ENCODE measurements around the gene MEIS2.

The MEIS2 gene

DNA sequence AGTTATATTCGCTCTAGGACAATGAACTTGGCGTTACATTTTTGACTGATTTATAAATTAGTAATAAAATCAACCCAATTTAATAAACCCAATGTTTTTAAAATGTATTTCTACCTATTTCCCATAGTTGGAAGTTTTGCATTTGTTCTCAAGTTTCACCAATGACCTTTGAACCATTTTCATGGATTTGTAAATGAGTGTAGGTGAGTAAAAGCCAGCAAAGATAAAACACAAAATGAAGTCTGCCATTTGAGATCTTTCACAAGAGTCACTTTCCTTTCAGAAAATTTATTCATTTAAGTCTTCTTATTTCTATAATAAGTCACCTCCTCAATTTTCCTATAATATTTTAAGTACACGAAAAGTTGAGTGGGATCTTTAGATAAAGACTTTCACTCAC is 92.1 kb downstream of the MEIS2 start:
- no peak for DNase-seq (ENCODE audit: low read depth in 1 of 2, low spot score in 1 of 2)
- Histone ChIP-seq H3K4me3 (replicated peaks; ENCODE audit: insufficient read depth, low read length) (no peak overlapping the region), H3K27me3 (ENCODE audit: insufficient read depth, poor library complexity, severe bottlenecking) (no peaks in the 10 kb centered on the region), H3K27ac (replicated peaks) (no peak overlapping the region)
- TF ChIP-seq POLR2AphosphoS5 (IDR thresholded peaks at IDR 0.05; ENCODE audit: low read depth) (no peak), GABPA (IDR thresholded peaks at IDR 0.05; ENCODE audit: low read depth) (no peak), SPI1 (IDR thresholded peaks at IDR 0.05; ENCODE audit: borderline replicate concordance, low read depth) (no peak)
- TF ChIP-seq, protein P1, sequence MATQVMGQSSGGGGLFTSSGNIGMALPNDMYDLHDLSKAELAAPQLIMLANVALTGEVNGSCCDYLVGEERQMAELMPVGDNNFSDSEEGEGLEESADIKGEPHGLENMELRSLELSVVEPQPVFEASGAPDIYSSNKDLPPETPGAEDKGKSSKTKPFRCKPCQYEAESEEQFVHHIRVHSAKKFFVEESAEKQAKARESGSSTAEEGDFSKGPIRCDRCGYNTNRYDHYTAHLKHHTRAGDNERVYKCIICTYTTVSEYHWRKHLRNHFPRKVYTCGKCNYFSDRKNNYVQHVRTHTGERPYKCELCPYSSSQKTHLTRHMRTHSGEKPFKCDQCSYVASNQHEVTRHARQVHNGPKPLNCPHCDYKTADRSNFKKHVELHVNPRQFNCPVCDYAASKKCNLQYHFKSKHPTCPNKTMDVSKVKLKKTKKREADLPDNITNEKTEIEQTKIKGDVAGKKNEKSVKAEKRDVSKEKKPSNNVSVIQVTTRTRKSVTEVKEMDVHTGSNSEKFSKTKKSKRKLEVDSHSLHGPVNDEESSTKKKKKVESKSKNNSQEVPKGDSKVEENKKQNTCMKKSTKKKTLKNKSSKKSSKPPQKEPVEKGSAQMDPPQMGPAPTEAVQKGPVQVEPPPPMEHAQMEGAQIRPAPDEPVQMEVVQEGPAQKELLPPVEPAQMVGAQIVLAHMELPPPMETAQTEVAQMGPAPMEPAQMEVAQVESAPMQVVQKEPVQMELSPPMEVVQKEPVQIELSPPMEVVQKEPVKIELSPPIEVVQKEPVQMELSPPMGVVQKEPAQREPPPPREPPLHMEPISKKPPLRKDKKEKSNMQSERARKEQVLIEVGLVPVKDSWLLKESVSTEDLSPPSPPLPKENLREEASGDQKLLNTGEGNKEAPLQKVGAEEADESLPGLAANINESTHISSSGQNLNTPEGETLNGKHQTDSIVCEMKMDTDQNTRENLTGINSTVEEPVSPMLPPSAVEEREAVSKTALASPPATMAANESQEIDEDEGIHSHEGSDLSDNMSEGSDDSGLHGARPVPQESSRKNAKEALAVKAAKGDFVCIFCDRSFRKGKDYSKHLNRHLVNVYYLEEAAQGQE (IDR thresholded peaks at IDR 0.05; ENCODE audit: insufficient replicate concordance, low read depth) = no peak
- TF ChIP-seq, protein P2, sequence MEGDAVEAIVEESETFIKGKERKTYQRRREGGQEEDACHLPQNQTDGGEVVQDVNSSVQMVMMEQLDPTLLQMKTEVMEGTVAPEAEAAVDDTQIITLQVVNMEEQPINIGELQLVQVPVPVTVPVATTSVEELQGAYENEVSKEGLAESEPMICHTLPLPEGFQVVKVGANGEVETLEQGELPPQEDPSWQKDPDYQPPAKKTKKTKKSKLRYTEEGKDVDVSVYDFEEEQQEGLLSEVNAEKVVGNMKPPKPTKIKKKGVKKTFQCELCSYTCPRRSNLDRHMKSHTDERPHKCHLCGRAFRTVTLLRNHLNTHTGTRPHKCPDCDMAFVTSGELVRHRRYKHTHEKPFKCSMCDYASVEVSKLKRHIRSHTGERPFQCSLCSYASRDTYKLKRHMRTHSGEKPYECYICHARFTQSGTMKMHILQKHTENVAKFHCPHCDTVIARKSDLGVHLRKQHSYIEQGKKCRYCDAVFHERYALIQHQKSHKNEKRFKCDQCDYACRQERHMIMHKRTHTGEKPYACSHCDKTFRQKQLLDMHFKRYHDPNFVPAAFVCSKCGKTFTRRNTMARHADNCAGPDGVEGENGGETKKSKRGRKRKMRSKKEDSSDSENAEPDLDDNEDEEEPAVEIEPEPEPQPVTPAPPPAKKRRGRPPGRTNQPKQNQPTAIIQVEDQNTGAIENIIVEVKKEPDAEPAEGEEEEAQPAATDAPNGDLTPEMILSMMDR (IDR thresholded peaks at IDR 0.05; ENCODE audit: insufficient read depth, low read length) = no peak

DNA sequence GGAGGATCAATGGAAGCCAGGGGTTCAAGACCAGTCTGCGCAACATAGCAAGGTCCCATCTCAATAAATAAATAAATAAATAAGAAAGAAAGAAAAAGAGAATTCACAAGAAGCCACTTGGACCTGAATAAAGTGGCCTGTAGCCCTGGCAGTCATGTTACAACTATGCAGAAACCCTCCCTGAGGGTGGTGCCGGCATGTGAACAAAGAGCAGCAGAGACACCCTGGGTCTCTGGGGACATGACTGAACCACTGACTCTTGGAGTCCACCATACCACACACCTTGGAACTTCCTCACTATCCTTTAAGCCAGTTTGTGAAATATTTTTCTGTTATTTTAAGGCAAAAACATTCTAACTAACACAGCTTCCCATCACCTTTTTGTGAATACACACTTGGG is 93.0 kb downstream of the MEIS2 start:
- DNase-seq (ENCODE audit: low read depth in 1 of 2, low spot score in 1 of 2) = no peak
- H3K27me3 ChIP-seq (ENCODE audit: insufficient read depth, poor library complexity, severe bottlenecking) = no peaks in the 10 kb centered on the region
- H3K27ac ChIP-seq (replicated peaks) = no peak overlapping the region
- TF ChIP-seq, protein P2 (IDR thresholded peaks at IDR 0.05; ENCODE audit: insufficient read depth, low read length) = no peak
- TF ChIP-seq, protein P1 (IDR thresholded peaks at IDR 0.05; ENCODE audit: insufficient replicate concordance, low read depth) = no peak
- TF ChIP-seq GABPA (IDR thresholded peaks at IDR 0.05; ENCODE audit: low read depth) = no peak
- no peak for TF ChIP-seq POLR2AphosphoS5 (IDR thresholded peaks at IDR 0.05; ENCODE audit: low read depth)
- no peak for TF ChIP-seq SPI1 (IDR thresholded peaks at IDR 0.05; ENCODE audit: borderline replicate concordance, low read depth)
- H3K4me3 ChIP-seq (replicated peaks; ENCODE audit: insufficient read depth, low read length) = no peak overlapping the region

DNA sequence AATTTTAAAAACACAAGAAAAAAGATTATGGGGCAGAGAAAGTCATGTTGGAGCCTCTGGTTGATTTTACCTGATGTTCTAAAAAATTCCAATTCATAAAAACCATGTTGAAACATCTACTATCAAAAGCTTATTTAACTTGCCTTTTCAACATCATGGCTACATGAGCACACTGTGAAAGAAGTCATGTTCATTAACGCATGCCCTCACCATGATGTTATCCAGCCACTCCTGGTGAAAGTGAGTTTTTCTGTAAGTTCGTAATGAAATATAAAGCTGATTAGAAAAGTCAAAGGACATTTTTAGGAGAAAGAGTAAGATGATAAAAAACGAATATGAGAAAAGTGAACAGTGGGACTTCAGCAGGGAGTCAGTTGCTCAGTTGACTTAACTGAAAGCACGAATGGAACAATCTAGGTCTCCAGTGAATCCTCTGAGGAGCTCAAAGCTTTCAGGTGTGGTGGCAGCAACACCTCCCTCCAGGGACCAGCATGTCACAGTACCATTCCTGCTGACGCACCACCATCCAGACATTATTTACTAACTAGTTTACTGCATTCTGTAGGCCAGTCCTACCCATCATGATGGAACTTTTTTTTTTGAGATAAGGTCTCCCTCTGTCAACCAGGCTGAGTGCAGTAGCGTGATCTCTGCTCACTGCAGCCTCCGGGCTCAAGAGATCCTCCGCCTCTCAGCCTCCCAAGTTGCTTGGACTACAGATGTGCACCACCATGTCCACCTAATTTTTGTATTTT is 95.2 kb downstream of the MEIS2 start:
- TF ChIP-seq SPI1 (IDR thresholded peaks at IDR 0.05; ENCODE audit: borderline replicate concordance, low read depth) = no peak
- TF ChIP-seq, protein P1 (IDR thresholded peaks at IDR 0.05; ENCODE audit: insufficient replicate concordance, low read depth) = no peak
- TF ChIP-seq, protein P2 (IDR thresholded peaks at IDR 0.05; ENCODE audit: insufficient read depth, low read length) = no peak
- no peak for TF ChIP-seq POLR2AphosphoS5 (IDR thresholded peaks at IDR 0.05; ENCODE audit: low read depth)
- TF ChIP-seq GABPA (IDR thresholded peaks at IDR 0.05; ENCODE audit: low read depth) = no peak
- no peak overlapping the region for H3K4me3 ChIP-seq (replicated peaks; ENCODE audit: insufficient read depth, low read length)

More for the DNA sequence above, 95.2 kb downstream of the MEIS2 start:
- Histone ChIP-seq H3K27me3 (ENCODE audit: insufficient read depth, poor library complexity, severe bottlenecking) (no peaks in the 10 kb centered on the region), H3K27ac (replicated peaks) (no peak overlapping the region)
- DNase-seq (ENCODE audit: low read depth in 1 of 2, low spot score in 1 of 2) = no peak
